HG02610 (cell line): ENCODE measurements around the gene FKBP4.
A peak's percentile ranks its signal among the peaks of the same experiment; 100 is the strongest.
"Not testable (repeated sequence)": the region's sequence is repeated elsewhere in the genome, so short reads cannot be mapped to it uniquely, and the experiment has no call there.

Experiments used
- ATAC-seq: cut with Tn5 transposase; IDR thresholded peaks from one replicate; pipeline ENCODE4 v1.9.1; 2021; ENCODE audit warnings: mild to moderate bottlenecking, moderate library complexity; ENCODE audit not compliant: unreplicated experiment

FKBP4 gene, protein sequence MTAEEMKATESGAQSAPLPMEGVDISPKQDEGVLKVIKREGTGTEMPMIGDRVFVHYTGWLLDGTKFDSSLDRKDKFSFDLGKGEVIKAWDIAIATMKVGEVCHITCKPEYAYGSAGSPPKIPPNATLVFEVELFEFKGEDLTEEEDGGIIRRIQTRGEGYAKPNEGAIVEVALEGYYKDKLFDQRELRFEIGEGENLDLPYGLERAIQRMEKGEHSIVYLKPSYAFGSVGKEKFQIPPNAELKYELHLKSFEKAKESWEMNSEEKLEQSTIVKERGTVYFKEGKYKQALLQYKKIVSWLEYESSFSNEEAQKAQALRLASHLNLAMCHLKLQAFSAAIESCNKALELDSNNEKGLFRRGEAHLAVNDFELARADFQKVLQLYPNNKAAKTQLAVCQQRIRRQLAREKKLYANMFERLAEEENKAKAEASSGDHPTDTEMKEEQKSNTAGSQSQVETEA

DNA sequence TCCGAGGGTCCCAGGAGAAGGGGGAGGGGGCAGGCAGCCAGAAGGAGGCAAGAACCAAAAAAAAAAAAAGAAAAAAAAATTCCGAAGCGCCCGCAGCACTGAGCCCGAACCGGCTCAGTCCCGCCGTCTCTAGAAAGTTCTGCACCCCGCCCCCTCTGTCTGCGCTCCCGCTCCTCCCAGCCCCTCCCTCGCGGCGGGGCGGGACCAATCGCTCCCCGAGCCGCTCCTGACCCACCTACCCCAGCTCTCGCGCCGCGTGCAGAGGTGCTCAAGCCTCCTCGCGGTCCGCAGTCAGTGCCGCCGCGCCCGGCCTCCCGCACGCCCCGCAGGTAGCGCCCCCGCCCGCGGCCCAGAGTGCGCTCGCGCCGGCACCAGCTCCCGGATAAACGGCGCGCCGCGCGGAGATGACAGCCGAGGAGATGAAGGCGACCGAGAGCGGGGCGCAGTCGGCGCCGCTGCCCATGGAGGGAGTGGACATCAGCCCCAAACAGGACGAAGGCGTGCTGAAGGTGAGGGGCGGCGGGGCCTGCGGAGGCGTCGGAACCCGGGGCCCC lies at the start of gene FKBP4:
FKBP4 (plus strand) TSS at position 235 of the 554 bp plus-strand sequence; CDS start at position 405, 170 bp downstream.
- ATAC-seq = peak; percentile 69

DNA sequence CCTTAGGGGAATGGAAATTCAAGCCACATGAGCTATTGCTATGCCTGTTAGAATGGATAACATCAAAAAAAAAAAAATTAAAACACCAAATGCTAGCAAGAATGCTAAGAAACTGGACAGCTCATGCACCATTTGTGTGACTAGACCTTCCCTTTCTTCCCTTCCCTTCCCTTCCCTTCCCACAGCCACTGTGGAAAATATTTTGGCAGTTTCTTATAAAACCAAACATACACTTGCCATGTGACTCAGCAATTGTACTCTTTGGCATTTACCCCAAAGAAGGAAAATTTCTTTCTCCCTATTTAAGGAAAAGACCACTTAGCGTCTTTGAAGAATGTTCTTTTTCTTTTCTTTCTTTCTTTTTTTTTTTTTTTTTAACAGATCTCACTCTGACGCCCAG lies 49.1 kb upstream of the FKBP4 start:
- ATAC-seq = no peak

DNA sequence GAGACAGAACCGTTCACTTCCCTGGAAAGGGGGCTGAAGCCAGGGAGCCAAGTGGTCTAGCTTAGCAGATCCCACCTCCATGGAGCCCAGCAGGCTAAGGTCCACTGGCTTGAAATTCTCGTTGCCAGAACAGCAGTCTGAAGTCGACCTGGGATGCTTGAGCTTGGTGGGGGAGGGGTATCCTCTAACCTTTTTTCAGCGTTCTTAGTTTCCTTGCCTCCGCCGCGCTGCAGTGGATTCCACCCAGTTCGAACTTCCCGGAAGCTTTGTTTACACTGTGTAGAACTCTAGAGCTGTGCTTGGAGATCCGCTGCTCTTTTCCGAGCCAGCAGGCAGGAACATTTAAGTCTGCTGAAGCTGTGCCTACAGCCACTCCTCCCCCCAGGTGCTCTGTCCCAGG lies 45.2 kb upstream of the FKBP4 start:
- no peak for ATAC-seq

DNA sequence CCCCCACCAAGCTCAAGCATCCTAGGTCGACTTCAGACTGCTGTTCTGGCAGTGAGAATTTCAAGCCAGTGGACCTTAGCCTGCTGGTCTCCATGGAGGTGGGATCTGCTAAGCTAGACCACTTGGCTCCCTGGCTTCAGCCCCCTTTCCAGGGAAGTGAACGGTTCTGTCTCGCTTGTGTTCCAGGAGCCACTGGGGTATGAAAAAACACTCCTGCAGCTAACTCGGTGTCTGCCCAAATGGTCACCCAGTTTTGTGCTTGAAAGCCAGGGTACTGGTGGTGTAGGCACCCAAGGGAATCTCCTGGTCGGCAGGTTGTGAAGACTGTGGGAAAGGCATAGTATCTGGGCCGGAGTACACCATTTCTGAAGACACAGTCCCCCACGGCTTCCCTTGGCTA lies 44.6 kb upstream of the FKBP4 start:
- no peak for ATAC-seq

DNA sequence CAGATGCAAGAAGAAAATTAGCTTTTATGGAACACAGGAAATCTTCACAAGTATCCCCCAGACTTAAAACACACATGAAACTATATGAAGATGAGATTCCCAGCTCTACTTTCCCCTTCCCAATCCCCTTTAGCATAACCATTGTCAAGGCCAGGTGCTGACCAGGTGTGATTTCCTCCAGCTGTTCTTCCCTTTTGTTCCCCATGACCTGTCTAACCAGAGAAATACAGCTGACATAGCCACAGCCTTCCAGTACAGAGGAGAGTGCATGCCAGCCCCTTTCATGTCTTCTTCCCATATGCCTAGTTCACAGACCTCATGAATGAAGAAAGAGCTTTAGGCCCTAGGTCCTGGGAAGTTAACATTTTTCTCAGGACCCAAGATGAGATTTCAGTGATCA lies 43.5 kb upstream of the FKBP4 start:
- ATAC-seq = no peak

DNA sequence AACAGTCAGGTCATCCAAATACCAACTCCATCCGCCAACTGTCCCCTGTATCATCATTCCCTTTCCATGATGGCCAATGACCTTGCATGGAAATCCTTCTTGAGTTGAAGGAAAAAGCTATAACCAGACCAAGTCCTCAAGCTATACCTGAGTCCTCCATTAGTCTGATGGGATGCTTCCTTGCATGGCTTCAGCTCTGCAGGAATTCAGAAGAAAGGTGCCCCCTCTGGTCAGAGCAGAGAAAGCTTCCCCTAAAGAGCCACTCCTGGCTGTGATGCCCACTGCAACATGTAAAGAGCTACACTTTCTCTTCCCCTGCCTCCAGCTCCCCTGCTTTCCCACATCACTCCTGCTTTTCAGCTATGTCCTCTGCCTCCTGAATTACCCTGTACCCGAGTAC lies 43.1 kb upstream of the FKBP4 start:
- ATAC-seq = no peak

DNA sequence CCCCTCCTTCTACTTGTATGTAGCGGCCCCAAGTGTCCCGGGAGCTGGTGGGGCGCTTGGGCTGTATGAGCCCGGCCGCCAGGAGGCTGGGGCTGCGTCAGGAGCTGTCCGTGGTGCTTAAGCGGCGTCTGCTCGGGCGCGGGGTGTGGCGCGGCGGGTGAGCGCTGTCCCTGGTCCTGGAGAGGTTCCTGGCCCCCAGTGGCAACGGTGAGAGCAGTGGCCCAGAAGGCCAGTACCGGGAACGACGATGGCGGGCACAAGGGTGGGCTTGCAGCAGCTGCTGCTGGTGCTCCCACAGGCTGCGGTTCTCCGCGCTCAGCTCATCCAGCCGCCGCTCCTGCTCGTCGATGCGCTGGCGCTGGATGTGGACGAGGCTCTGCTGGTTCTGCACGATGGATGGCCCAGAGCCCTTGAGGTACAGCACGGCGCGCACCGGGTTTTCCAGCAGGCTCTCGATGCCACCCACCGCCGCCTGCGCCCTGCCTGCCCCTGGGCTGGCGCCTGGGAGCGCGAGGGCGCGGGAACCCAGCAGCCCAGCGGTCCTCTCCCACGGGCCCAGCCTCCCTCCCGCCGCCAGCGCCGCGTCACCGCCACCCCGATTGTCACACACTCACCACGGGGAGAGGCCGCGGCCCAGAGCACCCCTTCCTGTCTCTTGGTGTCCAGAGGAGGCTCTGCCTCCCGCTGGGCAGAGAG lies 41.9 kb upstream of the FKBP4 start:
- ATAC-seq = no peak

DNA sequence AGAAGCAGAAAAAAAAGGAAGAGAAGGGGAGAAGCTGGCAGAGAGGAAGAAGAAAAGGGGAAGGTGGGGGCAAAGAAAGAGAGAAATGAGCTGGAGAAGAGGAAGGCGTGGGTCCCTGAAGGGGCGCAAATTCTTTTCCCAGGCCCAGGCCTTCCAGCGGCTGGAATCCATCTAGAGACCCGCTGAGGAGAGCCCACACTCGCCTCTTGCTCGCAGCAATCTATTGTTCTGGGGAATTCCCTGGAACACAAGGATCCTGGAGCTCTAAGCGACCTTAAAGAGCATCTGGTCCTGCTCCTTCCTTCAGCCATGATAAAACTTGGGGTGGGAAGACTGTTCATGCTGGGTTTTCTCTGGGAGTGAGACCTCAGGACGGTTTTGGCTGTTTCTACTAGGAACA lies 41.2 kb upstream of the FKBP4 start:
- no peak for ATAC-seq

DNA sequence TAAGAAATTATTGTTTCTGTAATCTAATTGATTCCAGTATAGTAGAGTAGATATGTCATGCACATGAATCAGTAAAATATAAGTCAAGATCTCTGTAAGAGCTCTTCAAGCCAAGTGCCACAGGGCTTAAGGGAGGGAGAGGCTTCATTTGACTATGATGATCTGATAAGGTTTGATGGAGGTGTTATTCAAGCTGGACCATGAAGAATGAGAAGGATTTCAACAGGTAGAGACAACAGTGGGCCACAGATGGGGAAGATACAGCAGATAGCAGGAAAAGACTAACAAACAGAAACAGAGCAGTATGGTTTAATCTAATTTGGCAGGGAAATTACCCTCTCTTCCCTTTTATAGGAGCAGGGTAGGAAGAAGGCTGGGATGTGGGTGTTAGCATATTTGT lies 40.6 kb upstream of the FKBP4 start:
- no peak for ATAC-seq

DNA sequence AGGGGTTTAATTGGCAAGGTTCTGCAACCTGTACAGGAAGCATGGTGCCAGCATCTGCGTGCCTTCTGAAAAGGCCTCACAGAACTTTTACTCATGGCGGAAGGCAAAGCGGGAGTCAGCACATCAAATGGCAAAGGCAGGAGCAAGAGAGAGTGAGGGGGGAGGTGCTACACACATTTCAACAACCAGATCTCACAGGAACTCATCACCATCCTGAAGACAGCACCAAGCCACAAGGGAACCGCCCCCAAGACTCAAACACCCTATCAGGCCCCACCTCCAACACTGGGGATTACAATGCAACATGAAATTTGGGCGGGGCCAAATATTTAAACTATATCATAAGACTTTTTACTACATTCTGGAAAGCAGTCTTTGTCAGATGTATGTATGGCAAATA lies 38.0 kb upstream of the FKBP4 start:
- no peak for ATAC-seq

DNA sequence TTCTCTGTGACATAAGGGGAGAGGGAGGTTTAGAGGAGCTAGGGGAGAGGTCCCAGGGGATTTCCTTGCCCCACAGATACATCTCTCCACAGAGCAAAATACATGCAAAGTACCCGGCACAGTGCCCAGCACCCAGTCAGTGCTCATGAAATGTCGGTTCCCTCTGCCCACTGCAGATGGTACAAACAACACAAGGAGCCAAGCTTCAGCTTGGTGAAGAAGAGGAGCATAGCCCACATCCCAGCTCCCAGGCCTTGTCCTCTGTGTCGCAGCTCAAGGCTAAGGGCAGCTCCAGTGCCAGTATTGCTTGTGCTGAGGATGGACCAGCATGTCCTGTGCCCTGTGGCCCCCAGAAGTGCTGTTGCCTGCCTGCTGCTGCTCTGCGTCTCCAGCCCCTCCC lies 35.0 kb upstream of the FKBP4 start:
- ATAC-seq = no peak

DNA sequence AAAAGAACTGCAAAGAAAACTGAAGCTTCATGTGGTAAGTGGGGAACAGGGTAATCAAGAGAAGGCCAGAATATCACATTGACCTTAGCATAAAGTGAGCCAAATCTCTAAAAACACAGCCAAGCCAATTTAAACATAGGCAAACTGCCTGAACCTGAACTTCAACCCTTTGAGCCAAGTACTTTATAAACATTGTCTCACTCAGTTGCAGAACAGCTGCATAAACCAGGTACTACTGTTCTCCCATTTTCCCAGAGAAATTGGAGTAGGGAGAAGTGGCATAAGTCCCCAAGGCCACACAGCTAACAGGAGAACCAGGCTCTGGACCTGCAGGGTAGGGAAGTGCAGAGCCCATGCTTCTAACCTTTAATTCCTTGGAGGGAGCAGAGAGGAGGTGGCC lies 30.4 kb upstream of the FKBP4 start:
- no peak for ATAC-seq

DNA sequence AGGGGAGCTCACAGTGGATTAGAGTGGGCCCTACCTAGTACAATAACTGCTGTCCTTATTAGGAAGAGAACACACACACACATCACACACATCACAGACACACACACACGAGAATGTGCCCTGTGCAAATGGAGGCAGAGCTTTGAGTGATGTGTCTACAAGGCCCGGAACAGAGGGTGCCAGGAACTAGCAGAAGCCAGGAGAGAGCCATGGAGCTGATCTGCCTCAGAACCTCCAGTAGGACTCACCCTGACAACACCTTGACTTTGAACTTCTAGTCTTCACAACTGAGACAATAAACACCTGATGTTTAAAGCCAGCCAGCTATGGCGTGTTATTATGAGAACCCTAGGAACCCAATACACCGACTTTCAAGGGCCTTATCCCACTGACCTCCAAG lies 29.7 kb upstream of the FKBP4 start:
- ATAC-seq = no peak

DNA sequence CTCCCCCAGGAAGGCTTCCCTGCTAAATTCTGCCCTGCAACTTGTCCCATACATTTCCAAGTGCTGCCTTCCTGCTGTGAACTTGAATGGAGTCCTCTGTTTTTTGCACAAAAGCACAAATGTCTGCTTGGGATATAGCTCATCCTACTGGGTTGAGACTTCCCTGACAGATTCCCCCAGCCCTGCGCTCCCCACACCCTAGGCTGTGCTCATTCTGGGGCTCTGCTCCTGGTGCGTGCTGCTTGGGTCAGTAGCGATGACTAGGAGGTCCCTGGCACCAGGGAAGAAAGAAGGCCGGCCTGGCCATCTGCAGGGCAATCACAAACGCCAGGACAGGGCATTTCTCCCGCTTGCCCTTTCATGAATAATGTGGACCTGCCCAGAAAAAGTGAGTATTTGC lies 29.2 kb upstream of the FKBP4 start:
- ATAC-seq = no peak

DNA sequence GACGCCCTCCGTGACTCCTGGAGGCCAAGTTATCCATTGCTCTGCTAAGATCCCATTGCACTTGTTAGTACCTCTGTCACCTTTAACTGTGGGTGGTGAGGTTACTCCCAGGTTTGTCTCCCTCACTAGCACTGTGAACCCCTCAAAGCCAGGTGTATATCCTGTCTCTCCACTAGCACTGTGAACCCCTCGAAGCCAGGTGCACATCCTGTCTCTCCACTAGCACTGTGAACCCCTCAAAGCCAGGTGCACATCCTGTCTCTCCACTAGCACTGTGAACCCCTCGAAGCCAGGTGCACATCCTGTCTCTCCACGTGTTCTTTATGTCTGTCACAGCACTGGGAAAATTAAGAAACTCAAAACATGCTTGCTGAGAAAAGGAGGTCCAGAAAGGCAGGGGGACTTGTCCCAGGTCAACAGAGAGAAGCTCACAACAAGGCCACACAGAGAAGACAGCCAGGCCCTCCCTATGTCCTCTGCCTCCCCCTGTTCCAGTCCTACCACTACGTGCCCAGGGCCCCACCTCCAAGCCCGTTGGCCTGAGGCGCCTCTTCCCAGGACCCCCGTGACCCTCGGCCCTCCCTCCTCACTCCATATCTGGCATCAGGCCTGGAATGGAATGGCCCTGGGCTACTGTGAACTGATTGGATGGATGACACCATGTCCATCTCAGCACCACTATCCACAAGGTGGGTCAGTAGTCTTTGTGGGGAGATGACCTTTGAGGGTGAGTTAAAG lies 26.4 kb upstream of the FKBP4 start:
- ATAC-seq = no peak

DNA sequence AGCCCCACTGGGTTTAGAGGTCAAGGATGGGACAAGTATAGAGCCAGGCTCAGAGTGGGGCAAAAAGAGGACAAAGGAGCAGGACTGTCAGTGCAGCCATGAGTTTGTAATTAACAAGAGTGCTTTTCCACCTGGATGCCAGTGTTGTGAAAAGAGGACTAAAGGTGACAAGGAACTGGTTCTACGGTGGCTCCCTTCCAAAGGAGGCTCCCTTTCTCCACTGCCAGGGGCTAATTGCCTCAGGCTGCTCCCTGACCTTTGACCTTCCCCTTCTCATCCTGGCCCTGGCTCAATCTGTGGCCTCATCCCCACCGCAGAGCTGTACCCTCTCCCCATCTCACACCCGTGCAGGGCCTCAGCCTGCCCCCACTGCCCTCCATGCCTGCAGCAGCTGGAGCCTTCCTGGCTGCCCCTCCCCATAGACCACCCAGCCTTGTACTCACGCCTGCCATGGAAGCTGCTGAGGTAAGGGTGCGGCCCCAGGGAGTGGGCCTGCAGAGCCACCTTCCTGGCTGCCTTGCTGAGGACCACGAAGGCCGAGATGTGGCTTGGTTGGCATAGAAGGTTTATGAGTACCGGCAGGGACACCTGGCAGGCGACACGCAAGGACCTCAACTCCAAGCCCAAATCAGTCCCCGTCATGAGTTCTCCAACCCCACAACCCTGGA lies 24.8 kb upstream of the FKBP4 start:
- ATAC-seq = no peak

DNA sequence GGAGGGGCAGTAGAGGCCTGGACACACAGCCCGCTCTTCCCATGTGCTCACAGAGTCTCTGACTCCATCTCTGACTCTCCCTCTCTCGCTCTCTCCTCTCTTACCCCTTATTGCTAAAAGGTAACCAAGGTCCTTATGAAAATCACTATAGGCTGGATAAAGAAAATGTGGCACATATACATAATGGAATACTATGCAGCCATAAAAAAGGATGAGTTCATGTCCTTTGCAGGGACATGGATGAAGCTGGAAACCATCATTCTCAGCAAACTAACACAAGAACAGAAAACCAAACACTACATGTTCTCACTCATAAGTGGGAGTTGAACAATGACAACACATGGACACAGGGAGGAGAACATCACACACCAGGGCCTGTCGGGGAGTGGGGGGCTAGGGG lies 24.2 kb upstream of the FKBP4 start:
- ATAC-seq = not testable (repeated sequence)

DNA sequence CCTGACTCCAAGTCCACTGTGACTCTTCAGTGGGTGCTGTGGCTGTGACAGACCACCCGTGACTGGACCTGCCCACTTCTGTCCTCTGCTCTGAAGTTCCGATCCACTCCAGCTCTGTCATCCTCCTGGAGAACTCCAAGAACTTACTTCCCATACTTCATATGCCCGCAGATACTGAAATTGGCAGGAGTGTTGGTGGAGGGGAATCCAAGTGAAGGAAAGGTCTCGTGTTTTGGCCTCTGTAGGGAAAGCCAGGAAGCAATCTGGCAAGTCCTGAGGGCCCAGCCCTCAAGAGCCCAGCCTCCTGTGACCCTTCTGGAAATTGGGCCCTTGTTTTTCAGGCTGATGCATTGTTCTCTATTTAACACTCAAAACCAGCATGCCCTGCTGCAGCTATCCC lies 22.4 kb upstream of the FKBP4 start:
- ATAC-seq = no peak

DNA sequence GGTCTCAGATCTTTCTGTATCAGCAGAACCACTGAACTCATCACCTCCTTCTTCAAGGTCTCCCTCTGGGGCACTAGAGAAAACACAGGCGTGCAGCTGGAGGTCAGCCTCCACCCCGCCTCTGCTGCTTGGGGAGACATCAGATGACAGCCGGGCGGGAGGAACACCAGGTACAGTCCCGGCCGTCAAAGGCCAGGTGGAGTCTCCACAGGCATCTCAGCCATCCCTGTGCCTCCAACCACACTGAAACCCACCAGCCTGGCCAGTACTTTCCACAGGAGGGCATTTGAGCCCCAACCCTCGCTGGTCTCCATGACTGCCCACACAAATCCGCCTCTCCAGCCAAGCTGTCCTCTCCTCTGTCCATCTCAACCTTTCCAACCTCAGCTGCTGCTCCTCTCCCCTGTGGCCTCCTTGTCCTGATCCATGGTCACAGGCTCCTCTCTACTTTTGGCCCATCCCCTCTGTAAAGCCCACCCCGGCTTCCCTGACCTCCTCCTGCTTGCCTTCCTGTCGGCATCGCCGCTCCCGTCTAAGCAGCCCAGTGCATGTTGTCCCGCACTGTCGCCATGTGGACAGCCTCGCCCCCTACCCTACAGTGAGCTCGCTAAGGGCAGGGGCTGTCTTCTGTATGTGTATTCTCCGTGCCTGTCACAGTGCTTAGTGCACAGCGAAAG lies 21.4 kb upstream of the FKBP4 start:
- ATAC-seq = no peak

DNA sequence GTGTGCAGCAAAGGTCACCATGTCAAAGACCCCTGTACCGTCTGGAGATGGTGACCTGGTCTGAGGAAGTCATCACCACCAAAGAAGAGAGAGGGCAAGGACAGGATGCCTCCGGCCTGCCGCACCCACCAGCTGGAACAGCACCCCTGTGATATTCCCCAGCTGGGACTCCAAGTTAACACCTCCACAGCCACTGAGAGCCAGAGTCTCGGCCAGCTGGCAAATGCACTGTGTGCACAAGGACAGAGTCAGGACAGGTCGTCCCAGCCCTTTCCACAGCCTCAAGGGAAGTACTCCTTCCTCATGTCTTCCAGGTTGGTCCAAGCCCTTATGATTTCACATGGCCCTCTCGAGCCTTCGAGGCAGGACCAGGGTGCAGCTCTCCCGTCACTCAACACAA lies 19.3 kb upstream of the FKBP4 start:
- no peak for ATAC-seq
